ENCODE data around the gene ABCG8. TPM values are rescaled to one million over a fixed set of nuclear protein-coding genes. Genes with fewer than 3 reads are reported as not detected.

Gene ABCG8
- total RNA-seq, 4 donors from 2014 or later, result 0.07 TPM; not detected in 3

GRCh38 chr2:43887176-43887575, 48.4 kb downstream of the ABCG8 start:
- no peak overlapping the region for H3K27ac ChIP-seq
- ATAC-seq, result no peak
- no peak for TF ChIP-seq CTCF (IDR thresholded peaks at IDR 0.05 in 4 of 5, conservative IDR thresholded peaks at IDR 0.05 in 1 of 5)
- no peak for TF ChIP-seq POLR2A (IDR thresholded peaks at IDR 0.05)
- no peaks in the 10 kb centered on the region for H3K9me3 ChIP-seq
- H3K4me3 ChIP-seq, result no peak overlapping the region
- intact Hi-C loops (cut with DNase I; ENCODE audit: low total_unique reads) (no loop called here), in situ Hi-C loops (cut with MboI; ENCODE audit: low sequenced_read_pairs in 4 of 4) (no loop called here)
- DNase-seq, result no peak
- no peaks in the 10 kb centered on the region for H3K4me1 ChIP-seq
- peaks cover 0 to 51% of the 10 kb centered on the region in 2 donors for H3K36me3 ChIP-seq
- no peaks in the 10 kb centered on the region for H3K27me3 ChIP-seq

GRCh38 chr2:43889416-43889815, 50.6 kb downstream of the ABCG8 start:
- ATAC-seq (no peak), DNase-seq (no peak)
- H3K4me1 ChIP-seq, result no peaks in the 10 kb centered on the region
- peaks cover 0 to 72% of the 10 kb centered on the region in 2 donors for H3K36me3 ChIP-seq
- in situ Hi-C loops (cut with MboI; ENCODE audit: low sequenced_read_pairs in 4 of 4) (no loop called here), intact Hi-C loops (cut with DNase I; ENCODE audit: low total_unique reads) (no loop called here)
- no peak overlapping the region for H3K27ac ChIP-seq
- no peak overlapping the region for H3K4me3 ChIP-seq
- TF ChIP-seq CTCF (IDR thresholded peaks at IDR 0.05 in 4 of 5, conservative IDR thresholded peaks at IDR 0.05 in 1 of 5), result no peak
- no peaks in the 10 kb centered on the region for H3K9me3 ChIP-seq
- H3K27me3 ChIP-seq, result no peaks in the 10 kb centered on the region

GRCh38 chr2:43890855-43891254, 52.1 kb downstream of the ABCG8 start:
- TF ChIP-seq CTCF (IDR thresholded peaks at IDR 0.05 in 4 of 5, conservative IDR thresholded peaks at IDR 0.05 in 1 of 5) (no peak), POLR2A (IDR thresholded peaks at IDR 0.05) (no peak)
- ATAC-seq (no peak), DNase-seq (no peak)
- H3K4me3 ChIP-seq, result no peak overlapping the region
- H3K36me3 ChIP-seq, result peaks cover 0 to 82% of the 10 kb centered on the region in 2 donors
- in situ Hi-C loops (cut with MboI; ENCODE audit: low sequenced_read_pairs in 4 of 4), result no loop called here
- H3K27me3 ChIP-seq, result no peaks in the 10 kb centered on the region
- intact Hi-C loops (cut with DNase I; ENCODE audit: low total_unique reads), result no loop called here
- no peaks in the 10 kb centered on the region for H3K9me3 ChIP-seq
- H3K4me1 ChIP-seq, result no peaks in the 10 kb centered on the region
- H3K27ac ChIP-seq, result no peak overlapping the region

- Histone ChIP-seq H3K4me1 (no peaks in the 10 kb centered on the region), H3K36me3 (peaks cover 0 to 82% of the 10 kb centered on the region in 2 donors), H3K27ac (no peak overlapping the region), H3K4me3 (no peak overlapping the region), H3K9me3 (no peaks in the 10 kb centered on the region), H3K27me3 (no peaks in the 10 kb centered on the region)
- intact Hi-C loops (cut with DNase I; ENCODE audit: low total_unique reads) (no loop called here), in situ Hi-C loops (cut with MboI; ENCODE audit: low sequenced_read_pairs in 4 of 4) (no loop called here)
- TF ChIP-seq POLR2A (IDR thresholded peaks at IDR 0.05), result no peak
- TF ChIP-seq CTCF (IDR thresholded peaks at IDR 0.05 in 4 of 5, conservative IDR thresholded peaks at IDR 0.05 in 1 of 5), result no peak
- ATAC-seq (no peak), DNase-seq (no peak)
Measured at GRCh38 chr2:43894743-43895142, 56.0 kb downstream of the ABCG8 start.

GRCh38 chr2:43896906-43897305, 58.1 kb downstream of the ABCG8 start:
- ATAC-seq (no peak), DNase-seq (no peak)
- Histone ChIP-seq H3K36me3 (peaks cover 0 to 72% of the 10 kb centered on the region in 2 donors), H3K27ac (no peak overlapping the region), H3K4me3 (no peak overlapping the region), H3K9me3 (no peaks in the 10 kb centered on the region), H3K4me1 (no peaks in the 10 kb centered on the region), H3K27me3 (no peaks in the 10 kb centered on the region)
- TF ChIP-seq POLR2A (IDR thresholded peaks at IDR 0.05) (no peak), CTCF (IDR thresholded peaks at IDR 0.05 in 4 of 5, conservative IDR thresholded peaks at IDR 0.05 in 1 of 5) (no peak)
- in situ Hi-C loops (cut with MboI; ENCODE audit: low sequenced_read_pairs in 4 of 4), result no loop called here
- intact Hi-C loops (cut with DNase I; ENCODE audit: low total_unique reads), result no loop called here

Data from gastrocnemius medialis (tissue), 4 donors.